ENCODE results near the gene BBC3.

- TF ChIP-seq POLR2A (IDR thresholded peaks at IDR 0.05) (no peak), CTCF (IDR thresholded peaks at IDR 0.05 in 4 of 5, conservative IDR thresholded peaks at IDR 0.05 in 1 of 5) (peak; percentile 81 to 94 (median 89))
Observed at GRCh38 chr19:47247308-47247990, 16.4 kb upstream of the BBC3 start.

Measured in gastrocnemius medialis (tissue), 4 donors.